Upper lobe of left lung (tissue), 6 donors: ENCODE results near the gene SLC6A19. TPM values are rescaled to one million over a fixed set of nuclear protein-coding genes. Genes with fewer than 3 reads are reported as not detected.
A peak's percentile ranks its signal among the peaks of the same experiment; 100 is the strongest.

Source experiments
- ATAC-seq, 2 donors: fragments of 200-7000 bp; cut with Tn5 transposase; one replicate each; pipeline ENCODE4 v1.9.1; 2022; ENCODE audit warnings: mild to moderate bottlenecking in 2 of 2, moderate library complexity in 2 of 2; ENCODE audit not compliant: low FRiP score in 2 of 2
- DNase-seq, 2 donors: peaks; one replicate each; pipeline ENCODE4 v3.0.0-alpha.2; 2019 to 2020
- H3K27ac ChIP-seq, 4 donors: fragments of 200-600 bp; sonication (generic); one replicate each; pipeline ENCODE4 v1.5.1; 2016 to 2019
- H3K27me3 ChIP-seq, 4 donors: fragments of 200-600 bp; sonication (generic); one replicate each; pipeline ENCODE4 v1.5.1; 2017 to 2019
- H3K36me3 ChIP-seq, 4 donors: fragments of 200-600 bp; sonication (generic); one replicate each; pipeline ENCODE4 v1.5.1; 2016 to 2019
- H3K4me1 ChIP-seq, 4 donors: fragments of 200-600 bp; sonication (generic); one replicate each; pipeline ENCODE4 v1.5.1; 2018 to 2019
- H3K4me3 ChIP-seq, 4 donors: fragments of 200-600 bp; sonication (generic); one replicate each; pipeline ENCODE4 v1.5.1; 2017 to 2019; ENCODE audit warnings: mild to moderate bottlenecking in 2 of 4, moderate library complexity in 1 of 4
- H3K9me3 ChIP-seq, 4 donors: fragments of 200-600 bp; sonication (generic); one replicate each; pipeline ENCODE4 v1.5.1; 2018 to 2019
- CTCF ChIP-seq, 6 experiments: fragments of 450-650 bp in 4 of 6; fragments of 200-600 bp in 2 of 6; sonication (generic) in 2 of 6; IDR thresholded peaks; one replicate each; pipeline ENCODE4 v1.5.1; 2016 to 2019; ENCODE audit warnings: antibody characterized with exemption in 6 of 6
- EP300 ChIP-seq, 4 donors: sonication (generic); formaldehyde crosslinking; IDR thresholded peaks; one replicate each; pipeline ENCODE4 v1.5.1; 2017; ENCODE audit warnings: antibody characterized with exemption in 4 of 4, control low read depth in 2 of 4
- POLR2A ChIP-seq, 4 donors: fragments of 450-650 bp; IDR thresholded peaks; one replicate each; pipeline ENCODE4 v1.5.1; 2016 to 2017; ENCODE audit warnings: antibody characterized with exemption in 4 of 4, mild to moderate bottlenecking in 2 of 4
- POLR2AphosphoS5 ChIP-seq, 2 donors: sonication (generic); formaldehyde crosslinking; IDR thresholded peaks; one replicate each; pipeline ENCODE4 v1.5.1; 2017; ENCODE audit warnings: antibody characterized with exemption in 2 of 2
- WGBS, 2 donors: methylation state at CpG; one replicate each; pipeline ENCODE4 v1.1.5; 2017 to 2018; 5-methylcytosine and 5-hydroxymethylcytosine counted together
- total RNA-seq, 6 donors: library from RNA; depleted of rRNA in 4 of 6; stranded (reverse); fragments of >200 nt in 4 of 6; gene quantifications; one replicate each; pipeline versions ENCODE4 v1.1.0 to v1.2.1, GENCODE V29; 2016 to 2021
- donor health status: DM: no; HTN: no; CAD: no; lungs with moderate emphysema.
- donor health status: DM: no; HTN: yes; CAD: no; lungs with severe emphysema.

The SLC6A19 gene
- total RNA-seq, 6 donors from 2014 or later: 0.03 to 0.06 TPM; not detected in 4

DNA sequence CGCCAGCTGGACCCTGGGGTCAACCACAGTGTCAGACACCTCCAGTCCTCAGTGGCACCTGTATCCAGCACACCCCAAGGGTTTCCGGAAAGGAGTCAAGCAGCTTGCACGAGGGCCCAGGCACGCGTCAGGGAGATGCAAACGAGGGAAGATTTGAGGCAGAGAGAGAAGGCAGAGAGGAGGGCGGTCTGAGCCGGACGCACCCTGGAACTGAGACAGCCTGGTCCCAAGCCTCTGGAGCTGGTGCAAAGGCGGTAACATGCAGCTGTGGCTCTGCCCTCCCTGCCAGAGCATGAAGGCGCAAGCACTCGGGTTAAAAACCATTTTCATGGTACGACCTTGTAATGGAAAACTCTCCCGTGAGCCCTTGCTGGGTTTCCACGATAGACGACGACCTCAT is 56.0 kb downstream of the SLC6A19 start:
- H3K9me3 ChIP-seq: peaks cover 0 to 9% (median 3%) of the 10 kb centered on the region in 4 donors
- WGBS, 2 donors: 87 to 90% methylated on average over 17 of the region's 17 CpGs
- no peaks in the 10 kb centered on the region for H3K27me3 ChIP-seq
- no peak for TF ChIP-seq POLR2A (IDR thresholded peaks at IDR 0.05)
- no peak for TF ChIP-seq POLR2AphosphoS5 (IDR thresholded peaks at IDR 0.05)
- TF ChIP-seq CTCF (IDR thresholded peaks at IDR 0.05): no peak
- no peak for TF ChIP-seq EP300 (IDR thresholded peaks at IDR 0.05)
- H3K4me3 ChIP-seq: no peak overlapping the region
- H3K36me3 ChIP-seq: no peaks in the 10 kb centered on the region
- H3K4me1 ChIP-seq: no peaks in the 10 kb centered on the region
- ATAC-seq: no peak
- H3K27ac ChIP-seq: no peak overlapping the region
- peak in 1 of 2 donors; percentile 27 for DNase-seq

- no peak for ATAC-seq
- Histone ChIP-seq H3K27ac (no peak overlapping the region), H3K36me3 (no peaks in the 10 kb centered on the region), H3K9me3 (peaks cover 0 to 14% (median 5%) of the 10 kb centered on the region in 4 donors), H3K4me1 (no peaks in the 10 kb centered on the region), H3K4me3 (no peak overlapping the region), H3K27me3 (no peaks in the 10 kb centered on the region)
- DNase-seq: peak in 1 of 2 donors; percentile 70
- TF ChIP-seq POLR2A (IDR thresholded peaks at IDR 0.05): no peak
- TF ChIP-seq POLR2AphosphoS5 (IDR thresholded peaks at IDR 0.05): no peak
- TF ChIP-seq EP300 (IDR thresholded peaks at IDR 0.05): no peak
- no peak for TF ChIP-seq CTCF (IDR thresholded peaks at IDR 0.05)
- WGBS, 2 donors: 82 to 85% methylated on average over 6 to 13 of the region's 13 CpGs
Observed at GRCh38 chr5:1257841-1258240, 56.4 kb downstream of the SLC6A19 start.

GRCh38 chr5:1259806-1260480 is 58.5 kb downstream of the SLC6A19 start:
- Histone ChIP-seq H3K27ac (no peak overlapping the region), H3K4me3 (no peak overlapping the region), H3K9me3 (peaks cover 0 to 16% (median 7%) of the 10 kb centered on the region in 4 donors), H3K27me3 (no peaks in the 10 kb centered on the region), H3K4me1 (no peaks in the 10 kb centered on the region), H3K36me3 (no peaks in the 10 kb centered on the region)
- DNase-seq (no peak), ATAC-seq (no peak)
- TF ChIP-seq EP300 (IDR thresholded peaks at IDR 0.05) (no peak), POLR2AphosphoS5 (IDR thresholded peaks at IDR 0.05) (no peak), POLR2A (IDR thresholded peaks at IDR 0.05) (no peak), CTCF (IDR thresholded peaks at IDR 0.05) (no peak)
- 93 to 96% methylated on average over 23 of the region's 23 CpGs for WGBS, 2 donors

DNA sequence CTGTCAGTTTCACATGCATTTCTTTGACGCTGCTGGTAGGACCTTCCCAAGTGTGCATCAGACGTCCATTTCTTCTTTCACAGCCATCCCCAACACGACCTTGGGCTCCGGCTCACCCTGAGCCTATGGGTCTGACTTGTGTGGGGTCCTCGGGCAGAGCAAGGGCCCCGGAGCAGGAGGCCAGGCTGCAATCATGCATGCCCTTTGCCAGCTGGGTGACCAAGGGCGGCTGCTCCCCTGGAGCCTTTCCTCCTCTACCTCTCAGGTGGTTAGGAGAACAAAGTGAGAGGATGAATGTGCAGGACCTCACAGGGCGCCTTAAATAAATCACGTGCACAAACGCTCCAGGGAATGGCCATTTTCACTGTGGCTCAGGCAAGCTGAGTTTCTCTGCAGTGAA is 60.2 kb downstream of the SLC6A19 start:
- Histone ChIP-seq H3K4me3 (no peak overlapping the region), H3K36me3 (no peaks in the 10 kb centered on the region), H3K27me3 (no peaks in the 10 kb centered on the region), H3K4me1 (no peaks in the 10 kb centered on the region), H3K27ac (no peak overlapping the region), H3K9me3 (peaks cover 0 to 16% (median 7%) of the 10 kb centered on the region in 4 donors)
- no peak for DNase-seq
- no peak for TF ChIP-seq CTCF (IDR thresholded peaks at IDR 0.05)
- TF ChIP-seq POLR2AphosphoS5 (IDR thresholded peaks at IDR 0.05): no peak
- no peak for TF ChIP-seq EP300 (IDR thresholded peaks at IDR 0.05)
- no peak for TF ChIP-seq POLR2A (IDR thresholded peaks at IDR 0.05)
- WGBS, 2 donors: 89 to 95% methylated on average over 5 to 10 of the region's 10 CpGs
- no peak for ATAC-seq

DNA sequence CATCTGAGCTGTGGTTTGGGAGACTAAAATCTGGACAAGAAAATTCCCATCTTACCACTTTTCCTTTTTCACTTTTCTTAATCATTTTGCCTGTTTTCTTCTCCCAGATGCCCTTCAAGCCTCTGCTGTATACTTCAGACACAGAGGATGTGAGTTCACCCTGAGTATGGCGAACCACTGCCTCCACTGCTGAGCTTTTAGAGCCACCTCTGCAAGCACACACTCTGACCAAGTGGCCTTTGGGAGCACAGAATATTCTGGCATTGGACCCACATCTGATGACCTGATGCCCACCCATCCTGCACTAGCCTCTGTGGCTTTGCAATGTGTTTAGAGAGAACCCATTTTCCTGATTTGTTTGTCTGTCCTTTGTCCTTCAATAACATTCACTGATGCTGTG is 61.0 kb downstream of the SLC6A19 start:
- Histone ChIP-seq H3K27me3 (no peaks in the 10 kb centered on the region), H3K9me3 (peaks cover 0 to 16% (median 7%) of the 10 kb centered on the region in 4 donors), H3K36me3 (no peaks in the 10 kb centered on the region), H3K27ac (no peak overlapping the region), H3K4me3 (no peak overlapping the region), H3K4me1 (no peaks in the 10 kb centered on the region)
- ATAC-seq (no peak), DNase-seq (no peak)
- no peak for TF ChIP-seq CTCF (IDR thresholded peaks at IDR 0.05)
- TF ChIP-seq EP300 (IDR thresholded peaks at IDR 0.05): no peak
- no peak for TF ChIP-seq POLR2AphosphoS5 (IDR thresholded peaks at IDR 0.05)
- no peak for TF ChIP-seq POLR2A (IDR thresholded peaks at IDR 0.05)
- 76 to 82% methylated on average over 1 of the region's 1 CpG for whole genome bisulfite sequencing, 2 donors
